Spinal cord (tissue), 10 donors: Measurements from ENCODE around the gene FAM240A. TPM values are rescaled to one million over a fixed set of nuclear protein-coding genes. Genes with fewer than 3 reads are reported as not detected.

Experiments used
- DNase-seq, 6 donors: peaks; one replicate each; pipeline versions ENCODE4 v3.0.0 to v3.0.0-alpha.2; 2013 to 2015; ENCODE audit warnings: low spot score in 6 of 6, low read depth in 4 of 6
- H3K27ac ChIP-seq: one replicate; pipeline ENCODE4 v1.5.1; 2013; ENCODE audit warnings: low read depth, low read length, control low read depth
- H3K27me3 ChIP-seq: one replicate; pipeline ENCODE4 v1.6.1; 2013; ENCODE audit warnings: low read length; ENCODE audit not compliant: control insufficient read depth, insufficient read depth
- H3K36me3 ChIP-seq: one replicate; pipeline ENCODE4 v1.6.1; 2013; ENCODE audit warnings: low read length; ENCODE audit not compliant: control insufficient read depth, insufficient read depth
- H3K4me1 ChIP-seq: one replicate; pipeline ENCODE4 v1.6.1; 2013; ENCODE audit warnings: low read length; ENCODE audit not compliant: control insufficient read depth, insufficient read depth
- H3K4me3 ChIP-seq: one replicate; pipeline ENCODE4 v1.5.1; 2013; ENCODE audit warnings: low read depth, low read length, control low read depth
- H3K9me3 ChIP-seq: one replicate; pipeline ENCODE4 v1.6.1; 2013; ENCODE audit warnings: low read length; ENCODE audit not compliant: control insufficient read depth, insufficient read depth
- WGBS: methylation state at CpG from one replicate; pipeline ENCODE4 v1.1.5; 2013; ENCODE audit warnings: missing lambda C conversion rate; ENCODE audit not compliant: insufficient coverage; 5-methylcytosine and 5-hydroxymethylcytosine counted together
- polyA plus RNA-seq, 2 donors: library from polyadenylated mRNA; unstranded; fragments of 120-200 nt; gene quantifications; one replicate each; pipeline ENCODE4 v1.2.1, GENCODE V29; 2013; ENCODE audit not compliant: insufficient read length in 2 of 2
- total RNA-seq, 2 donors: library from RNA; depleted of rRNA in 1 of 2; stranded (reverse); fragments of 120-200 nt in 1 of 2; fragments of >200 nt in 1 of 2; gene quantifications; one replicate each; pipeline versions ENCODE4 v1.2.3 to v1.2.4, GENCODE V29; 2013 to 2014
- donor health status: healthy.

Gene FAM240A
- total and polyA plus RNA-seq, 4 donors: not detected

DNA sequence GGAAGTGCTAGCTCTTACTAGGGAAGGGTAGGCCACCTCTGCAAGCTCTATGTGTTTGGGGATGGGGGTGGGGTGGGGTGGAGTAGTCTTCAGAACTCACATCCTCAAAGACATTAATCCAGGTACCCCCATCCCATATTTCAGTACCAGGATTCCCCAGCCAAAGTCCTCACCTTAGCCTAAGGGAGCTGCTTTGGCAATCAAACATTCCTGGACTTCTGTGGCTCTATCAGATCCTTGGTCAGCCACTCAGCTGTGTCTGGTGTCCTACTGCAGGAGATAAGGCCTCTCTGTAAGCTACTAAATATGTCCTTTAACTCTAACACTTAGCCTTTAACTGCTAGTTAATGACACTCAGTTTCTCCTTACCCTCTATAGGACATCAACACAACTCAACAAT lies 26.9 kb downstream of the FAM240A start:
- Histone ChIP-seq H3K4me3 (no peak overlapping the region), H3K4me1 (peaks cover 2% of the 10 kb centered on the region), H3K27me3 (no peaks in the 10 kb centered on the region), H3K27ac (no peak overlapping the region), H3K36me3 (no peaks in the 10 kb centered on the region), H3K9me3 (no peaks in the 10 kb centered on the region)
- DNase-seq: no peak

DNA sequence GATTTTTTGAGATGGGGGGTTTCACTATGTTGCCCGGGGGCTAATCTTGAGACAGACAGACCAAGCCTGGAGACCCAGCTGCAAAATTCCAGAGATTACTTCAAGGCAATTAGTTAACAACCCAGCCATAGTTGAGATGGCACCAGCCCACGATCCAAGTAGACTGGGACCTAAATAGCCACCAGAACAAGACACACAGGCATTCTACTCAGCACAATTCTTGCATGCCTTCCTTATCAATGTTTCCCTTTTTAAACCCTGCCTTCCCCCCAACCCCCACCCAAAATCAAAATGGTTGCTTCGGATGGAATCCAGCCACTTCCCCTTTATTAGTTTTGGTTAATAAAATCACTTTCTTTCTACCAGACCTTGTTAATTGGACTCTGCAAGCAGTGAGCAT lies 28.6 kb downstream of the FAM240A start:
- H3K9me3 ChIP-seq: no peaks in the 10 kb centered on the region
- WGBS: 100% methylated on average over 1 of the region's 3 CpGs
- H3K4me3 ChIP-seq: no peak overlapping the region
- H3K27me3 ChIP-seq: no peaks in the 10 kb centered on the region
- DNase-seq: no peak
- H3K36me3 ChIP-seq: no peaks in the 10 kb centered on the region
- no peak overlapping the region for H3K27ac ChIP-seq
- H3K4me1 ChIP-seq: no peaks in the 10 kb centered on the region

DNA sequence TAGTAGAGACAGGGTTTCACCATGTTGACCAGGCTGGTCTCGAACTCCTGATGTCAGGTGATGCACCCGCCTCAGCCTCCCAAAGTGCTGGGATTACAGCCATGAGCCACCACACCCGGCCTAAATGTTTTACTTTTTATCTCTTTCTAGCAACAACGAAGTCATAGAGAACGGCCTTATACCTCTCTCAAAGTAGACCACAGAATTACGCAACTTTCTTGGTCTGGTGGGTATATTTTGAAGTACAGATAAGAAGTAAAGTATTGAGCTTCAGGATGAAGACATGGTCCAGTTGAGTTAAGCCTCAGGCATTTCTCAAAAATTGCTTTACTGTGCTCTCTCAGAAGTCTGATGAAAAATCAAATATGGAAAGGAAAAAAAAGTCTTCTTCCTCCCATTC lies 30.6 kb downstream of the FAM240A start:
- 100% methylated on average over 3 of the region's 6 CpGs for WGBS
- no peak overlapping the region for H3K4me3 ChIP-seq

DNA sequence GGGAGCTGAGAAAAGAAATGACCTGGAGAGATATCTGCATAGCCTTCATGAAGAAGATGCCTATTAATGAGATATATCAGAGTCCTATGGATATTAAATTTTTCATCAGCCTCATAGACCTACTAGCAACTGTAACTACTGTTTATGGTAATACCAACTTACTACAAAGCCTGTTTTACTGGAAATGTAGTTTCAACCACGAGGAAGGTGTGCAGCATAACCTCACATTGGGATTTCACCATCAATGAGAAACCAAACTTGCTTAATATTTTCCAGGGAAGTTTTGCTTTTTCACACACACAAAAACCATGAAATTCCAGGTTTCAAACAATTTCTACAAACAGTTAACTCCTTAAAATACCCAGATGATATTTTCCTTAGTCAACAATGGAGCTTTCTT lies 31.4 kb downstream of the FAM240A start:
- Histone ChIP-seq H3K9me3 (no peaks in the 10 kb centered on the region), H3K4me1 (no peaks in the 10 kb centered on the region), H3K4me3 (no peak overlapping the region), H3K27me3 (no peaks in the 10 kb centered on the region), H3K27ac (no peak overlapping the region), H3K36me3 (no peaks in the 10 kb centered on the region)
- WGBS: 71% methylated on average over 1 of the region's 1 CpG
- no peak for DNase-seq

More for the DNA sequence above, 30.6 kb downstream of the FAM240A start:
- no peaks in the 10 kb centered on the region for H3K36me3 ChIP-seq
- no peaks in the 10 kb centered on the region for H3K9me3 ChIP-seq
- H3K4me1 ChIP-seq: no peaks in the 10 kb centered on the region
- no peak overlapping the region for H3K27ac ChIP-seq
- no peak for DNase-seq
- no peaks in the 10 kb centered on the region for H3K27me3 ChIP-seq

DNA sequence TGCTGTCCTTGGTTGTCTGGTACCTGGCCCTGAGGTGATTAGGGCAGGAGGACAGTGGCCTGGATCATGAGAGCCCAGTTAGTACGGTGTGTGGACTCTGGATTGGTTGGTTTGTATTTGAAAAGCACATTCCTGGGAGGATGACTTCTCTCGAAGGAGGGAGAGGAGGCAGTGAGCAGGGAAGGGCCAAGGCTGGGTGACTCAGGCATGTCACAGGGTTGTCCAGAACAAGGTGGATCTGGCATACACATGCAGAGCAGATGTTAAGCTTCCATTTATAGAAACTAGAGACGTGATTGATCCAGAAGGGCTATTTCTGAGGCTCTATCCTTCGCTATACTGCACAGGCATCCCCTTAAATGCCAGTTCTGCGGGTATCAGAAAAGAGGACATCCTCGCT lies 34.4 kb downstream of the FAM240A start:
- Histone ChIP-seq H3K9me3 (no peaks in the 10 kb centered on the region), H3K4me3 (no peak overlapping the region), H3K27me3 (no peaks in the 10 kb centered on the region), H3K36me3 (no peaks in the 10 kb centered on the region), H3K4me1 (no peaks in the 10 kb centered on the region), H3K27ac (no peak overlapping the region)
- WGBS: 60% methylated on average over 6 of the region's 6 CpGs
- DNase-seq: no peak

DNA sequence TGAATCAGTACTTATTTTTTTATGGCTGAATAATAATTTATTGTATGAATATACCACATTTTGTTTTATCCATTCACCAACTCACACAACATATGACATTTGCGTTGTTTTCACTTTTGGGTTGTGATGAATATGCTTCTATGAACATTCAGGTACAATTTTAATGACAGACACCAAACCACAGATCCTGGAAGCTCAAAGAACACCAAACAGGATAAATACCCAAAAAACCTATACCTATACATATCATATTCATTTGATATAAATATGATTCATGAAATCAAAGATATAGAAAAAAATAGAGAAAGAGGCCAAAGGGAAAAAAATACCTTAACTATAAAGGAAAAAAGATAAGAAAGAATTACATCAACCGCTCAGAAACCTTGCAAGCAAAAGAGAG lies 35.8 kb downstream of the FAM240A start:
- WGBS: no CpG with 5 or more reads among the region's 2 CpGs
- no peaks in the 10 kb centered on the region for H3K27me3 ChIP-seq

DNA sequence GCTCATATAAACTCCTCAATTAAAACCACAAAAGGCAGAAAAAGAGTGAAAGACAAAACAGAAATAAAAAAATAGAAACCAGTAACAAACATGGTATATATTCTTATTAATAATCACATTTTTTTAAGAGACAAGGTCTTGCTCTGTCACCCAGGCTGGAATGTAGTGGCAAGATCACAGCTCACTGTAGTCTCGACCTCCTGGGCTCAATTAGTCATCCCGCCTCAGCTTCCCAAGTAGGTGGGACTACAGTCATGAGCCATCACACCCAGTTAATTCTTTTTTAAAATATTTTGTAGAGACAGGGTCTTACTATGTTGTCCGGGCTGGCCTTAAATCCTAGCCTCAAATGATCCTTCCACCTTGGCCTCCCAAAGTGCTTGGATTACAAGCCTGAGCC lies 37.1 kb downstream of the FAM240A start:
- no peaks in the 10 kb centered on the region for H3K9me3 ChIP-seq
- H3K27ac ChIP-seq: no peak overlapping the region
- H3K4me1 ChIP-seq: no peaks in the 10 kb centered on the region
- no CpG with 5 or more reads among the region's 3 CpGs for WGBS
- H3K36me3 ChIP-seq: no peaks in the 10 kb centered on the region
- H3K27me3 ChIP-seq: no peaks in the 10 kb centered on the region
- H3K4me3 ChIP-seq: no peak overlapping the region
- DNase-seq: no peak

More for the DNA sequence above, 35.8 kb downstream of the FAM240A start:
- no peak for DNase-seq
- H3K27ac ChIP-seq: no peak overlapping the region
- no peaks in the 10 kb centered on the region for H3K36me3 ChIP-seq
- no peaks in the 10 kb centered on the region for H3K4me1 ChIP-seq
- H3K9me3 ChIP-seq: no peaks in the 10 kb centered on the region
- no peak overlapping the region for H3K4me3 ChIP-seq

DNA sequence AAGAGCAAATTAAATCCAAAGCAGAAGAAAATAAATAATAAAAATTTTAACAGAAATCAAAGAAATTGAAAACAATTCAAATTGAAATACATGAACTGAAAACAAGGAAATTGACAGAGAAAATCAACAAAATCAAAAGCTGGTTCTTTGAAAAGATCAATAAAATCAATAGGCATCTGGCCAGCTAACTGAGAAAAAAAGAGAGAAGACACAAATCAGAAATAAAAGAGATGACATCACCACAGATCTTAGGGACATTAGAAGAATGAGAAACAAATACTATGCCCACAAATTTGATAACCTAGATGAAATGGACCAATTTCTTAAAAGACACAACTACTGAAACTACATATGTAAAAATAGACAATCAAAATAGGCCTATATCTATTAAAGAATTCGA lies 38.8 kb downstream of the FAM240A start:
- H3K9me3 ChIP-seq: no peaks in the 10 kb centered on the region
- no peaks in the 10 kb centered on the region for H3K4me1 ChIP-seq
- H3K27me3 ChIP-seq: no peaks in the 10 kb centered on the region
- H3K36me3 ChIP-seq: no peaks in the 10 kb centered on the region
- H3K4me3 ChIP-seq: no peak overlapping the region
- WGBS: no CpG with 5 or more reads among the region's 1 CpG
- no peak for DNase-seq
- H3K27ac ChIP-seq: no peak overlapping the region

DNA sequence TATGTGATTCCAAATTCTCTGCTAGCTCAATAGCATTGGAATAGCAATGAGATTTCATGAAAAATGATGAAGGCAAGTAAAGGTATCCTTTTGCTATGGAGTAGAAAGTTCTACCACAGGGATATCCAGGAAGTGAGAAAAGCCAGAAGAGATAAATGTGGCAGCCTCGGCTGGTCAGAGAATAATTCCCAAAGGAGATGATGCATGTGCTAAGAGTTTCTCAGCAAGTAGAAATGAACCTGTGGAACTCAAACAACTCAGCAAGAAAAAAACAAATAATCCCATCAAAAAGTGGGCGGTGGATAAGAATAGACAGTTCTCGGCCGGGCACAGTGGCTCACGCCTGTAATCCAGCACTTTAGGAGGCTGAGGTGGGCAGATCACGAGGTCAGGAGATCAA lies 42.9 kb downstream of the FAM240A start:
- Histone ChIP-seq H3K9me3 (no peaks in the 10 kb centered on the region), H3K4me1 (peaks cover 10% of the 10 kb centered on the region), H3K27ac (no peak overlapping the region), H3K27me3 (no peaks in the 10 kb centered on the region), H3K4me3 (no peak overlapping the region), H3K36me3 (no peaks in the 10 kb centered on the region)
- no peak for DNase-seq
- 100% methylated on average over 1 of the region's 6 CpGs for WGBS

DNA sequence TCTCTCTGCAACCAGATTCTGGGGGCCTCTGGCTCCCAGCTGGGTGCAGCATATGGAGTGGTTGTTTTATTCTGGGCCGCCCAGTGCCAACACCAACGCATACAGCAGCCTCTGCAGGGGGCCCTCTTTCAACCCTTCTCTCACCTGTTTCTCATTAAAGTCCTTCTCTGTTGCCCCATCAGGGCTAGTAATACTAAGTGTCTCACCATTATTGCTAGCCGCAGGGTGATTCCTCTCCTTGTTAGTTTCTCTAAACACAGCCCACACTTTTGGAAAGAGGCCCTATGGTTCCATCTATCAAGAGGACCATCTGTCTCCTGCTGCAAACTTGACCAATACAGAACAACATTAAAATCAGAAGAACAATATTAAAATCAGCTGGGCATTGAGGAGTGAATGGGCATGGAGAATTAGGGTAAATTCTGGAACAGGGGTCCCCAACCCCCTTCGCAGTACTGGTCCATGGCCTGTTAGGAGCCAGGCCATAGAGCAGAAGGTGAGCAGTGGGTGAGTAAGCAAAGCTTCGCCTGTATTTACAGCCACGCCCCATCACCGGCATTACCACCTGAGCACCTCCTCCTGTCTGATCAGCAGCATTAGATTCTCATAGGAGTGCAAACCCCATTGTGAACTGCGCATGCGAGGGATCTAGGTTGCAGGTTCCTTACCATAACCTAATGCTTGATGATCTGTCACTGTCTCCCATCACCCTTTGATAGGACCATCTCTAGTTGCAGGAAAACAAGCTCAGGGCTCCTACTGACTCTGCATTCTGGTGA lies 44.6 kb downstream of the FAM240A start:
- Histone ChIP-seq H3K4me1 (peaks cover 21% of the 10 kb centered on the region), H3K27ac (no peak overlapping the region), H3K9me3 (no peaks in the 10 kb centered on the region), H3K27me3 (no peaks in the 10 kb centered on the region), H3K36me3 (no peaks in the 10 kb centered on the region), H3K4me3 (no peak overlapping the region)
- DNase-seq: peak in 1 of 6 donors; percentile 29
- 67% methylated on average over 8 of the region's 9 CpGs for WGBS
